NOMO-1 treated with dmso at 0.1 percent for 144 hours (cell line): ENCODE data around the gene PPP1R14B.

Source experiments
- DNase-seq: peaks from one replicate; lab custom pipeline; 2025; ENCODE audit not compliant: unreplicated experiment; lab: John Stamatoyannopoulos, UW

The PPP1R14B gene

GRCh38 chr11:64231546-64231945, 15.2 kb downstream of the PPP1R14B start:
- no peak for DNase-seq

DNA sequence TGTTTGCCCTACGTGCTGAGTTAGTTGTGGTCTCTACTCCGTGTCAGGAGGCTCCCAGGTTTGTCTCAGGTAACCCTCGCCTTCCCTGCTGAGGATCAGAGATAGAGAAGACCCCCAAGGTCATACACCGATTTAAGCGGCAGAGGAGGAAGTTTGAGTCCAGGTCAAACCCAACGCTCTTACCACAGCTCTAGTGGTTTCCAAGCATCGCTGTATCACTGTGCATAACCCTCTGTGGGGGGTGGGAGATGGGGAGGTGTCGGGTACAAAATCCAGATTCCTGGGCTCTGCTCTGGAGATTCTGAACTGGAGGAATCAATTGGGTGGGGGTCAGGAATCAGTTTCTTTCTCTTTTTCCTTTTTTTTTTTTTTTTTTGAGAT, 15.8 kb downstream of the PPP1R14B start:
- DNase-seq = peak; percentile 47

GRCh38 chr11:64230171-64230984, 16.4 kb downstream of the PPP1R14B start, which contains the start of gene DNAJC4:
DNAJC4 (plus strand) TSS chr11:64230548; CDS start chr11:64230855, 307 bp downstream.
- peak; percentile 89 for DNase-seq

- DNase-seq = no peak
Observed at GRCh38 chr11:64229744-64230170, 17.0 kb downstream of the PPP1R14B start.

DNA sequence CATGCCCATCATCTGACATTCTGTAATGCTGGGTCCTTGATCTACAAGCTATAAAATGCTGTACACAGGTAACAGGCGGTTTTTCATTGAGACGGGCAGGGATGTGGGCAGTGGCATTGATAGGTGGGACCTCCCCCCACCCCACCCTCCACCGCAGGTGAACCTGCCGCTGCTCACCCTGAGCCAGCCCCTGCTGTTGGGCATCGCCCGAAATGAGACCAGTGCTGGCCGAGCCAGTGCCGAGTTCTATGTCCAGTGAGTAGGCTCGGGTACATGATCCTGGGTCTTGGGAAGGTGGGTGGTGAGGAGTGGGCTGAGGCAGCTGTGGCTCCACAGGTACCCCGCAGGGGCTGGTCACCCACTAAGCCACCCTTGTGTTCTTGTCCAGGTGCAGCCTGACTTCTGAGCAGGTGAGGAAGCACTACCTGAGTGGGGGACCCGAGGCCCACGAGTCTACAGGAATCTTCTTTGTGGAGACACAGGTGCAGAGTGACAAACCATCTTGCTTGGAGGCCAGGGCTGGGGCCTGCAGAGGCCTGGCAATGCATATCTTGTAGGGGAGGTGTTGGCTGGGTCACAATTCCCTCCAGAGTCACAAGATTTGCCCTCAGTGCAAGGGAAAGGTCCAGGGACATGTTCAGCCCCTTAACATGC, 17.5 kb downstream of the PPP1R14B start:
- DNase-seq = no peak

- DNase-seq = no peak
Observed at GRCh38 chr11:64227405-64227956, 19.3 kb downstream of the PPP1R14B start.

DNA sequence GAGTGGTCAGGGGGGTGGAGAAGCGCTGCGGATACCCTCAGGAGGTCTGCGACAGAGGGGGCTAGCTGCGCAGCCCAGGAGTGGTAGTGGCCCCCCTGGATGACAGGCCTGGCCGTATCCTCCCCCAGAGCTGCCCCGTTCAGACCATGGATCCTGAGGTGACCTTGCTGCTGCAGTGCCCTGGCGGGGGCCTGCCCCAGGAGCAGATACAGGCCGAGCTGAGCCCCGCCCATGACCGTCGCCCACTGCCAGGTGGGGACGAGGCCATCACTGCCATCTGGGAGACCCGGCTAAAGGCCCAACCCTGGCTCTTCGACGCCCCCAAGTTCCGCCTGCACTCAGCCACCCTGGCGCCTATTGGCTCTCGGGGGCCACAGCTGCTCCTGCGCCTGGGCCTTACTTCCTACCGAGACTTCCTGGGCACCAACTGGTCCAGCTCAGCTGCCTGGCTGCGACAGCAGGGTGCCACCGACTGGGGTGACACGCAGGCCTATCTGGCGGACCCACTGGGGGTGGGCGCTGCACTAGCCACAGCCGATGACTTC, 20.2 kb downstream of the PPP1R14B start:
- peak; percentile 50 for DNase-seq

DNA sequence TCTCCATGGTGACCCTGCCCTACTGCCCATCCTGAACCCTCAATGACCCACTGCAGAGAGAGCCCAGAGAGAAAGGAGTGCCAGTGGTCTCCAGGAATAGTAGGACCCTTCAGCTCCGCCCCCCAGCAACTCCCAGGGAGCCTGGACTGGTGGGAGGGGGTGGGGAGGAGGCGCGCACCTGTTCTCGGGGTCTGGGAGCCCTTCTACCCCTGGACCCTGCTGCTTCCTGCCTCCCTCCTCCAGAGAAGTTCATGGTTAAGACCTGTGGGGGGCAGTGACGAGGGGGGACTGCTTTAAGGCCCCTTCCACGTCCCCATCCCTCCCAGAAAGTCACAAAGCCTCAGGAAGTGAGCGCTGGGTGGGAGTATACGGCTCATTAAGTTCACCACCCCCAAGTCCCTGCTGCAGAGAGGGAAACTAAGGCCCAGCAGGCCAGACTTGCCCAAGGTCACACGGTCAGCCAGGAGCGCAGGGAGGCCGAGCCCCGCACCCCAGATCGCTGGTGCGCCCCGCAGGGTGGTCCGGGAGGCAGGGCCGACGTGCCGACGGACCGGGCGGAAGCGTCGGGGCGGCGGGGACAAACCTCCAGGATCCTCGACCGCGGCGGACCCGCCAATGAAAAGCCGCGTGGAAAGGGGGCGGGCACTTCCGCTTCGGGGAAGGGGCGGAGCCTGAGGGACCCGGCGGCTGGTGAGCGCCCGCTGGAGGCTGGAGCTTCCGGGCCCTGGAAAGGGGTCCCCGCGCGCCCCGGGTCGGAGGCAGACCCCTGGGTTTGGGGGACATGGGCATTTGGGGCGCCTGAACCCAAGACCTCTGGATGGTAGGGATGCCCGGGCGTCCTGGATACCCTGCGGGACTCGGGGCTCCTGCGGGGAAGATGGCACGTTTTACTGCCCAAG, 20.9 kb downstream of the PPP1R14B start, which contains the start of the genes NUDT22 and TRPT1:
NUDT22 (plus strand) TSS at position 667 of the 899 bp plus-strand sequence. CDS start 379 bp downstream, outside the sequence.
TRPT1 (minus strand) TSS at position 579 of the 899 bp plus-strand sequence; CDS start at position 253, 326 bp downstream.
- peak; percentile 81 for DNase-seq

DNA sequence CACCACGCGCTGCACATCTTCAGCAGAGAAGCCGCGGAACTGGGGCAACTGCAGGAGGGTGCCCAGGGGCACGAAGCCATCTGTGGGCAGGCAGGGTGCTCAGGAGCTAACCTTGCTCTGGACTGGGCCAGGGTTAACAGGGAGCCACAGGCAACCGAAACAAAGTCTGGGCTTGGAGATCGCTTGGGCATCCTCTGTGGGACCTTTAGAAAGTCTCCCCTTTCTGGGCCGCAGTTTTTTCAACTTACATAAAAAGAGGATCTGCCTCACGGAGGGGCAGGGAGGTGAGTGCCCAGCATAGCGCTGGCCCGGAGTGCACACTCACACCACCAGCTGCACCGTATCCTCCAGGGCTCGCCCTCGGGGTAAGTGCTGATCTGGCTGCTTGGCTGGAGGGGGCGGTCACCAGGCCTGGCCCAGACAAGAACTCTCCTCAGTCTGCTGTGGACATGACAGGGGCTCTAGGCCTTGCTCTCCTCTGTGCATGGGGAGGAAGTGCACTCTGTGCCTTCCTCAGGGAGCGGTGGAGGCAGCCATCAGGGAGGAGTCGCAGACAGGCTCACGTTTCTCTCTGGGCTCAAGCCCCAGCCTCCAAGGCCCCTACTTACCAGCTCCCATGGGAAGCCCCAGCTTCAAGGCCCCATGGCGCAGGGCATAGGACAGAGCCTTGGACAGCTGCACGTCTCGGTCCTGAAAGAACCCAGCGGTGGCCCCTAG, 21.7 kb downstream of the PPP1R14B start:
- DNase-seq = no peak

GRCh38 chr11:64224151-64224890, 22.4 kb downstream of the PPP1R14B start:
- no peak for DNase-seq

DNA sequence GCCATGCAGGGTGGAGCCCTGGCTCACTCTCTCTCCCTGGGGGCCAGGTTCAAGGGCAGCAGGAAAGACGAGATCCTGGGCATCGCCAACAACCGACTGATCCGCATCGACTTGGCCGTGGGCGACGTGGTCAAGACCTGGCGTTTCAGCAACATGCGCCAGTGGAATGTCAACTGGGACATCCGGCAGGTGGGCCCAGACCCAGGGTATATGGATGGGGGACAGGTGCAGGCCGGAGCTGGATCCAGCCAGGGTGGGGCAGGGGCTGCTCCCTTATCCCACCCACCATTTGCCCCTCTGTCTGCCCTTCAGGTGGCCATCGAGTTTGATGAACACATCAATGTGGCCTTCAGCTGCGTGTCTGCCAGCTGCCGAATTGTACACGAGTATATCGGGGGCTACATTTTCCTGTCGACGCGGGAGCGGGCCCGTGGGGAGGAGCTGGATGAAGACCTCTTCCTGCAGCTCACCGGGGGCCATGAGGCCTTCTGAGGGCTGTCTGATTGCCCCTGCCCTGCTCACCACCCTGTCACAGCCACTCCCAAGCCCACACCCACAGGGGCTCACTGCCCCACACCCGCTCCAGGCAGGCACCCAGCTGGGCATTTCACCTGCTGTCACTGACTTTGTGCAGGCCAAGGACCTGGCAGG, 23.6 kb downstream of the PPP1R14B start:
- no peak for DNase-seq

DNA sequence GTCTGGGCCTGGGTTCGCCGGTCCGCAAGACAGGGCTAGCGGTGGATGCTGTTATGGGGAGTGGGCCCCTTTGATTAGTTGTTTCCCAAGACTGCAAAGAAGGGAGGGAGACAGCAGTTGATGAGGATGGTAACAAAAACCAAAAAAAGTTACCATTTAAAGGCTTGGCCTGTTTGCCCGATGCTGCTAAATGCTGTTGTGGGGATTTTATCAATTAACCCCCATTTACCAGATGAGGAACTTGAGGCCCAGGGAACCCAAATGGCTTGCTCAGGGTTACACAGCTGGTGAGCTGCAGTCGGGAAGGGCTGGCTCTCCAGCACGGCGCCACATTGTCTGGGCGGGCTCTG, 24.1 kb downstream of the PPP1R14B start:
- DNase-seq = no peak

- DNase-seq = no peak
Observed at GRCh38 chr11:64220798-64221197, 25.9 kb downstream of the PPP1R14B start.

- DNase-seq = no peak
Observed at GRCh38 chr11:64220271-64220670, 26.5 kb downstream of the PPP1R14B start.

GRCh38 chr11:64219755-64220154, 27.0 kb downstream of the PPP1R14B start:
- DNase-seq = no peak

DNA sequence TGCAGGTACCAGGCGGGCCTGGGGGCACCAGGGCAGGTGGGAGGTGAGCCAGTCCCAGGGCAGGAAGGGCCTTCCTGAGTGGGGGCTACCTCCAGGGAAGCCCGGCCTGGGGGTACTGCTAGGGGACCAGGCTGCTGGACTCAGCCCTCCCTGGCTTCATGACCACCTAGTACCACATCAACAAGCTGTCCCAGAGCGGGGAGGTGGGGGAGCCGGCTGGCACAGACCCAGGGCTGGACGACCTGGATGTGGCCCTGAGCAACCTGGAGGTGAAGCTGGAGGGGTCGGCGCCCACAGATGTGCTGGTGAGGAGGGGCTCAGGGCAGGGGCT, 27.4 kb downstream of the PPP1R14B start:
- no peak for DNase-seq

DNA sequence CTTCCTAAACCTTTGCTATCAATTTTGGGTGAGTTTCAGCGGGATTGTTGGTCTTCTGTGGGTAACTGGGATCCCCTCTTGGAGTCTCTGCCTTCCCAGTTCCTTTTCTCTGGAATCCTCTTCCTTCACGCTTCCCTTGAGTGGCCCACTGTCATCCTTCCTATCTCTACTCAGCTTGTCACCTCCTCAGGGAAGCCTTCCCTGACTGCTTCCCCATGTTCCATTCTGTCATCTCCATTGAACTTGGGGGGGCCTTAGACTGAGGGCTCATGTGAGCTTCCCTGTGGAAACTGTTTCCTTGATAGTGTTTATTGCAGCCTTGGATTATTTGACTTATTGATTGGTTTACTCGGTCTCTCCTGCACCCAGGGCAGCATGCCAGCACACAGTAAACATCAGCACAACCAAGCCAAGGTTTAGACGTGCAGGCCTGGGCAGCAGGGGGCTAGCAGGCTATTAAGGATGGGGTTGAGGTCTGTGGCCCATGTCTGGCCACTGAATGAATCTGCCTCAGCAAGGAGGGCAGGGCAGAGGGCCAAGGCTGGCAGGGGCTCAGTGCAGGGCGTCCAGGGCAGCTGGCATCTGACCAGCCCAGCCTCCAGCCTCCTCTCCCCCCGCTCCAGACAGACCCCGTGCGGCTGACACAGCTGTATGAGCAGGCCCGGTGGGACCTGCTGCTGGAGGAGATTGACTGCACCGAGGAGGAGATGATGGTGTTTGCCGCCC, 28.0 kb downstream of the PPP1R14B start:
- no peak for DNase-seq

DNA sequence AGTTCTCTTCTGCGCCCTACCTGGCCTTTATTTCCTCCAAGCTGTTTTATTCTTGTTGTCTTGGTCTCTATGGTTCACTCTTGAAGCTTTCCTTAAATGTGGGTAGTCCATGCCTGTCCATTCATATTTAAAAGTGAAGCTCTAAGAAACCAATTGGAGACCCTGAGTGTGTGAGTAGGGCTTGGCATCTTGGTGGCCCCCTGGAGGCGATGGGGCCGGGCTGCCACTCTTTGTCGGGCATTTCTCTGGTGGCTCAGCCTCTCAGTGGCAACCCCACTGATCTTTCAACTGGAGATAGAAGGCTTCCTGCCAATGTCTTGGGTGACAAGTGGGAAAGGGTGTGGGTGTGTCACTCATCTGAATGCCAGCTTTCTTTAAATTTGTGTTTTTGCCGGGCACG, 29.9 kb downstream of the PPP1R14B start:
- no peak for DNase-seq
